PC-9 (cell line): Measurements from ENCODE around the gene SIGLECL1. TPM values are rescaled to one million over a fixed set of nuclear protein-coding genes. Genes with fewer than 3 reads are reported as not detected.

Experiments used
- BruUV-seq: library from RNA; stranded (reverse); fragments of 400-500 nt; replicated peaks from 2 replicates; lab custom pipeline; 2021; lab: Mats Ljungman, UMichigan
- CTCF ChIA-PET: fragments of 300-600 bp; sonication (Branson Sonifier 250); formaldehyde crosslinking; loops from one replicate; lab custom pipeline; 2022; ENCODE audit warnings: antibody characterized with exemption; lab: Charles Lee
- POLR2A ChIA-PET: fragments of 300-600 bp; sonication (Branson Sonifier 250); formaldehyde crosslinking; loops from one replicate; lab custom pipeline; 2022; ENCODE audit warnings: antibody characterized with exemption; ENCODE audit not compliant: unreplicated experiment; lab: Charles Lee
- DNase-seq, 2 experiments: peaks; one replicate each; pipeline versions ENCODE4 v3.0.0 to v3.0.0-alpha.2; 2015 to 2022; ENCODE audit warnings: mixed read lengths in 1 of 2
- H2AFZ ChIP-seq: fragments of 200-600 bp; sonication (generic); 2 replicates; pipeline ENCODE4 v1.8.1; 2017; ENCODE audit warnings: antibody characterized with exemption
- H3F3A ChIP-seq: fragments of 200-600 bp; sonication (generic); 2 replicates; pipeline ENCODE4 v1.8.1; 2017; ENCODE audit warnings: antibody characterized with exemption, mild to moderate bottlenecking, low read depth; ENCODE audit not compliant: insufficient read depth
- H3K27ac ChIP-seq: fragments of 200-600 bp; sonication (generic); 2 replicates; pipeline ENCODE4 v1.6.1; 2016; ENCODE audit warnings: mixed run types
- H3K27me3 ChIP-seq: fragments of 200-600 bp; sonication (generic); 2 replicates; pipeline ENCODE4 v1.6.1; 2016; ENCODE audit warnings: low read depth, mixed run types; ENCODE audit not compliant: insufficient read depth
- H3K36me3 ChIP-seq: fragments of 200-600 bp; sonication (generic); 2 replicates; pipeline ENCODE4 v1.6.1; 2016; ENCODE audit warnings: low read depth, mixed run types
- H3K4me1 ChIP-seq: fragments of 200-600 bp; sonication (generic); replicated peaks from 2 replicates; pipeline ENCODE4 v1.6.1; 2016; ENCODE audit warnings: mixed run types; ENCODE audit not compliant: insufficient read depth
- H3K4me2 ChIP-seq: fragments of 200-600 bp; sonication (generic); 2 replicates; pipeline ENCODE4 v1.6.1; 2017; ENCODE audit warnings: mixed run types
- H3K4me3 ChIP-seq: fragments of 200-600 bp; sonication (generic); 2 replicates; pipeline ENCODE4 v1.6.1; 2016; ENCODE audit warnings: mixed run types
- H3K79me2 ChIP-seq: fragments of 200-600 bp; sonication (generic); 2 replicates; pipeline ENCODE4 v1.6.1; 2017; ENCODE audit warnings: low read depth, mixed run types
- H3K9me2 ChIP-seq: fragments of 200-600 bp; sonication (generic); 2 replicates; pipeline ENCODE4 v1.8.1; 2017; ENCODE audit warnings: mild to moderate bottlenecking; ENCODE audit not compliant: insufficient read depth
- H3K9me3 ChIP-seq: fragments of 200-600 bp; sonication (generic); 2 replicates; pipeline ENCODE4 v1.8.1; 2016; ENCODE audit warnings: low read depth; ENCODE audit not compliant: insufficient read depth
- H4K20me1 ChIP-seq: fragments of 200-600 bp; sonication (generic); 2 replicates; pipeline ENCODE4 v1.8.1; 2017; ENCODE audit not compliant: insufficient read depth
- CTCF ChIP-seq: fragments of 200-600 bp; sonication (generic); conservative IDR thresholded peaks from 2 replicates; pipeline ENCODE4 v1.6.1; 2017; ENCODE audit warnings: mixed run types, antibody characterized with exemption, mild to moderate bottlenecking, moderate library complexity
- EZH2 ChIP-seq: fragments of 200-600 bp; sonication (generic); IDR thresholded peaks from 2 replicates; pipeline ENCODE4 v1.8.0; 2017; ENCODE audit warnings: antibody characterized with exemption, low read depth
- intact Hi-C: fragments of 100-400 bp; cut with micrococcal nuclease; formaldehyde crosslinking; loops from one replicate; pipeline ENCODE4 v1.10.0; 2022; ENCODE audit not compliant: unreplicated experiment
- total RNA-seq: library from RNA; stranded (reverse); gene quantifications from 2 replicates; pipeline ENCODE4 v1.2.3, GENCODE V29; 2021

Gene SIGLECL1
- total RNA-seq, 1 experiment from 2014 or later = not detected

DNA sequence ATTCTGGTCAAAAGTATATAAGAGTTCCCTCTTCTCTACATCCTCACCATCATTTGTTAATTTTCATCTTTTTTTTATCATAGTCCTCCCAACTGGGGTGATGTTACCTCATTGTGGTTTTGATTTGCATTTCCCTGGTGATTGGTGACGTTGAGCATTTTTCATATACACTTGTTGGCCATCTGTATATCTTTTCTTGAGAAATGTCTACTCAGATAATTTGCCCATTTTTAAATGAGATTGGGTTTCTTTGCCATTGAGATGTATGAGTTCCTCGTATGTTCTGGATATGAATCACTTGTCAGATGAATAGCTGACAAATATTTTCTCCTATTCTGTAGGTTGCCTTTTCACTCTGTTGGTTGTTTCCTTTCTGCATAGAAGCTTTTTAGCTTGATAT lies 23.6 kb upstream of the SIGLECL1 start:
- H3K4me2 ChIP-seq = no peak overlapping the region
- CTCF ChIA-PET = no interaction called here

GRCh38 chr19:51227966-51228365 lies 22.9 kb upstream of the SIGLECL1 start:
- POLR2A ChIA-PET = no interaction called here
- Histone ChIP-seq H3K4me3 (no peak overlapping the region), H3F3A (no peaks in the 10 kb centered on the region), H3K79me2 (no peaks in the 10 kb centered on the region), H2AFZ (no peak overlapping the region), H3K27me3 (peaks cover 84% of the 10 kb centered on the region), H3K27ac (no peak overlapping the region), H4K20me1 (no peaks in the 10 kb centered on the region), H3K36me3 (no peaks in the 10 kb centered on the region), H3K9me3 (no peaks in the 10 kb centered on the region), H3K4me1 (no peaks in the 10 kb centered on the region), H3K9me2 (no peaks in the 10 kb centered on the region), H3K4me2 (no peak overlapping the region)
- no peak for TF ChIP-seq EZH2
- no peak for TF ChIP-seq CTCF
- CTCF ChIA-PET = no interaction called here
- no peak for DNase-seq
- BruUV-seq = no TSS peak
- intact Hi-C loops = no loop called here

More for the DNA sequence above, 23.6 kb upstream of the SIGLECL1 start:
- TF ChIP-seq EZH2 (no peak), CTCF (no peak)
- Histone ChIP-seq H3F3A (no peaks in the 10 kb centered on the region), H3K79me2 (no peaks in the 10 kb centered on the region), H4K20me1 (no peaks in the 10 kb centered on the region), H3K9me3 (no peaks in the 10 kb centered on the region), H2AFZ (no peak overlapping the region), H3K36me3 (no peaks in the 10 kb centered on the region), H3K4me1 (no peaks in the 10 kb centered on the region), H3K27ac (no peak overlapping the region), H3K4me3 (no peak overlapping the region), H3K9me2 (no peaks in the 10 kb centered on the region), H3K27me3 (peaks cover 83% of the 10 kb centered on the region)
- no TSS peak for BruUV-seq
- POLR2A ChIA-PET = no interaction called here
- DNase-seq = no peak
- intact Hi-C loops = no loop called here

DNA sequence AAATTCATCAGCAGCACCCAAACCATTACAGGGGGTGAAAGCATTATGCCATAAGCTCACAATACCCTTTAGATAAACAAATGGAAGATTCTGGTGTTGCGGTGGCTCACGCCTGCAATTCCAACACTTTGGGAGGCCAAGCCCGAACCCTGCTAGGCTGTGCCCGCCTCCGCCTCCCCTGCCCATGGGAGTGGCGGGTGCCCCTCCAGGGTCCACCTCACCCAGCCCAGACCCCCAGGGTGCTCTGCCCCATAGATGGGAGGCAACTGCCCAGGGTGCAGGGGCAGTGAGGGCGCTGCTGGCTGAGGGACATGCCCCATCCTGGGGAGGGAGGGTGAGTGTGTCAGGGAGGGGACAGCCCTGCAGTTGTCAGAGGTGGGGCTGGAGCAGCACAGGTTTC lies 10.0 kb upstream of the SIGLECL1 start:
- Histone ChIP-seq H3K27ac (no peak overlapping the region), H3K9me2 (no peaks in the 10 kb centered on the region), H3K27me3 (peaks cover 99% of the 10 kb centered on the region), H3K4me1 (no peaks in the 10 kb centered on the region), H3K36me3 (no peaks in the 10 kb centered on the region), H3F3A (no peaks in the 10 kb centered on the region), H4K20me1 (no peaks in the 10 kb centered on the region), H3K9me3 (no peaks in the 10 kb centered on the region), H3K4me2 (no peak overlapping the region), H3K79me2 (no peaks in the 10 kb centered on the region), H3K4me3 (no peak overlapping the region), H2AFZ (no peak overlapping the region)
- intact Hi-C loops = no loop called here
- POLR2A ChIA-PET = no interaction called here
- no TSS peak for BruUV-seq
- CTCF ChIA-PET = no interaction called here
- DNase-seq = no peak
- TF ChIP-seq CTCF (no peak), EZH2 (no peak)
